Progenitor cell of endocrine pancreas (in vitro differentiated cells): ENCODE results near the gene LMBR1L. TPM values are rescaled to one million over a fixed set of nuclear protein-coding genes. Genes with fewer than 3 reads are reported as not detected.

Experiments
- DNase-seq: peaks from one replicate; pipeline ENCODE4 v3.0.0; 2021; ENCODE audit warnings: low spot score; ENCODE audit not compliant: unreplicated experiment
- H3K27ac Mint-ChIP-seq: 2 replicates; pipeline ENCODE4 v1.8.0; 2021; ENCODE audit warnings: mild to moderate bottlenecking, moderate library complexity, mixed read lengths
- H3K27me3 Mint-ChIP-seq: 2 replicates; pipeline ENCODE4 v1.8.0; 2021; ENCODE audit warnings: mixed read lengths
- H3K36me3 Mint-ChIP-seq: 2 replicates; pipeline ENCODE4 v1.8.0; 2022; ENCODE audit warnings: mixed read lengths; ENCODE audit not compliant: insufficient read depth
- H3K4me1 Mint-ChIP-seq: 2 replicates; pipeline ENCODE4 v1.8.0; 2021; ENCODE audit warnings: low read depth, mixed read lengths
- H3K4me3 Mint-ChIP-seq: 2 replicates; pipeline ENCODE4 v1.8.0; 2021; ENCODE audit warnings: low read depth, mild to moderate bottlenecking, moderate library complexity, mixed read lengths
- H3K9me3 Mint-ChIP-seq: 2 replicates; pipeline ENCODE4 v1.8.0; 2021; ENCODE audit warnings: low read depth, mixed read lengths
- CTCF ChIP-seq: fragments of 200-600 bp; sonication (generic); IDR thresholded peaks from one replicate; pipeline ENCODE4 v1.5.0; 2021; ENCODE audit warnings: antibody characterized with exemption, mild to moderate bottlenecking; ENCODE audit not compliant: unreplicated experiment
- total RNA-seq: library from RNA; stranded (reverse); gene quantifications from 2 replicates; pipeline ENCODE4 v1.2.1, GENCODE V29; 2021

Gene LMBR1L
- total RNA-seq, 1 donor from 2014 or later: 143 TPM

- H3K4me3 Mint-ChIP-seq: no peak overlapping the region
- no peaks in the 10 kb centered on the region for H3K9me3 Mint-ChIP-seq
- DNase-seq: no peak
- peaks cover 21% of the 10 kb centered on the region for H3K27me3 Mint-ChIP-seq
- H3K27ac Mint-ChIP-seq: no peak overlapping the region
- peaks cover 17% of the 10 kb centered on the region for H3K36me3 Mint-ChIP-seq
- TF ChIP-seq CTCF: no peak
- peaks cover 10% of the 10 kb centered on the region for H3K4me1 Mint-ChIP-seq
Measured at GRCh38 chr12:49098703-49099102, 11.9 kb downstream of the LMBR1L start.

GRCh38 chr12:49098035-49098451 is 12.6 kb downstream of the LMBR1L start:
- peaks cover 13% of the 10 kb centered on the region for H3K4me1 Mint-ChIP-seq
- peak; percentile 39 for DNase-seq
- no peaks in the 10 kb centered on the region for H3K9me3 Mint-ChIP-seq
- H3K27me3 Mint-ChIP-seq: peaks cover 28% of the 10 kb centered on the region
- no peak overlapping the region for H3K4me3 Mint-ChIP-seq
- peaks cover 17% of the 10 kb centered on the region for H3K36me3 Mint-ChIP-seq
- TF ChIP-seq CTCF: peak; percentile 73
- no peak overlapping the region for H3K27ac Mint-ChIP-seq

GRCh38 chr12:49097381-49097780 is 13.3 kb downstream of the LMBR1L start:
- Mint-ChIP-seq H3K9me3 (no peaks in the 10 kb centered on the region), H3K4me3 (no peak overlapping the region), H3K36me3 (peaks cover 17% of the 10 kb centered on the region), H3K4me1 (peaks cover 13% of the 10 kb centered on the region), H3K27ac (no peak overlapping the region), H3K27me3 (peaks cover 34% of the 10 kb centered on the region)
- no peak for TF ChIP-seq CTCF
- DNase-seq: no peak

GRCh38 chr12:49094975-49095365 is 15.7 kb downstream of the LMBR1L start:
- no peak for TF ChIP-seq CTCF
- Mint-ChIP-seq H3K4me1 (peaks cover 13% of the 10 kb centered on the region), H3K27ac (no peak overlapping the region), H3K36me3 (peaks cover 13% of the 10 kb centered on the region), H3K27me3 (peaks cover 57% of the 10 kb centered on the region), H3K4me3 (no peak overlapping the region), H3K9me3 (no peaks in the 10 kb centered on the region)
- DNase-seq: no peak

GRCh38 chr12:49094160-49094974 is 16.3 kb downstream of the LMBR1L start, which contains the start of gene DHH:
Gene DHH, minus strand, starts transcription at chr12:49094801. Its CDS starts 289 bp downstream, at chr12:49094512.
- Mint-ChIP-seq H3K27ac (peak within 1 kb of the TSS; percentile 47), H3K4me1 (peaks cover 13% of the 10 kb centered on the region), H3K36me3 (peaks cover 13% of the 10 kb centered on the region), H3K27me3 (peaks cover 61% of the 10 kb centered on the region), H3K9me3 (no peaks in the 10 kb centered on the region), H3K4me3 (no peak within 1 kb of the TSS)
- no peak for DNase-seq
- TF ChIP-seq CTCF: no peak
